Type B pancreatic cell (in vitro differentiated cells): ENCODE data around the gene PRKCB. TPM values are rescaled to one million over a fixed set of nuclear protein-coding genes. Genes with fewer than 3 reads are reported as not detected.

Experiments used
- DNase-seq: peaks from one replicate; pipeline ENCODE4 v3.0.0; 2021; ENCODE audit warnings: mixed read lengths; ENCODE audit not compliant: unreplicated experiment; ENCODE audit errors: extremely low spot score
- H3K27ac Mint-ChIP-seq: 2 replicates; pipeline ENCODE4 v1.8.0; 2021; ENCODE audit warnings: mild to moderate bottlenecking, mixed read lengths
- H3K27me3 Mint-ChIP-seq: 2 replicates; pipeline ENCODE4 v1.8.0; 2021; ENCODE audit warnings: mixed read lengths
- H3K36me3 Mint-ChIP-seq: 2 replicates; pipeline ENCODE4 v1.8.0; 2021; ENCODE audit warnings: mixed read lengths
- H3K4me1 Mint-ChIP-seq: one replicate; pipeline ENCODE4 v1.8.0; 2021; ENCODE audit warnings: mixed read lengths; ENCODE audit not compliant: unreplicated experiment
- H3K4me3 Mint-ChIP-seq: 2 replicates; pipeline ENCODE4 v1.8.0; 2021; ENCODE audit warnings: mild to moderate bottlenecking, mixed read lengths
- H3K9me3 Mint-ChIP-seq: 2 replicates; pipeline ENCODE4 v1.8.0; 2021; ENCODE audit warnings: mixed read lengths
- total RNA-seq: library from RNA; stranded (reverse); gene quantifications from 2 replicates; pipeline ENCODE4 v1.2.1, GENCODE V29; 2021; ENCODE audit warnings: low replicate concordance
- TF ChIP-seq, protein P1 (sequence below): fragments of 200-600 bp; sonication (generic); conservative IDR thresholded peaks from 2 replicates; pipeline ENCODE4 v1.5.0; 2021; ENCODE audit warnings: antibody characterized with exemption, mild to moderate bottlenecking

Gene PRKCB
- total RNA-seq, 1 donor from 2014 or later, result 10.2 TPM

DNA sequence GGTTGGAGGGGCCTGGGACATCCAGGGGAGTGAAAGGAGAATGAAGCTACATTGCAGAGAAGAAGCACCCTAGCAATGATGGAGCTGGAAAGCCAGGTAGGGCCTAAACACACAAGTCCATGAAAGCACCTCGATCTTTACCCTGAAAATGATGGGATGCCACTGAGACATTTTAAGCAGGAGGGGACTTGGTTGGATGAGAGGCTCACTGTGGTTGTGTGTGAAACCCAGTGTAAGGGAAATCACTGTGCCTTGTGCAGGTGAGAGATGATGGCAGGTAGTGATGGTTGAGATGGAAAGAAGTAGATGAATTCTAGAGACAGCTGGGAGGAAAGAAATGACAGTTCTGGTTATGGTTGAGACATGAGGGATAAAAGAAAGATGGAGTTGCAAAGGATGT lies 287.5 kb downstream of the PRKCB start:
- Mint-ChIP-seq H3K4me3 (no peak overlapping the region), H3K27ac (no peak overlapping the region), H3K36me3 (no peaks in the 10 kb centered on the region), H3K4me1 (no peaks in the 10 kb centered on the region), H3K27me3 (peaks cover 32% of the 10 kb centered on the region), H3K9me3 (no peaks in the 10 kb centered on the region)
- TF ChIP-seq, protein P1, sequence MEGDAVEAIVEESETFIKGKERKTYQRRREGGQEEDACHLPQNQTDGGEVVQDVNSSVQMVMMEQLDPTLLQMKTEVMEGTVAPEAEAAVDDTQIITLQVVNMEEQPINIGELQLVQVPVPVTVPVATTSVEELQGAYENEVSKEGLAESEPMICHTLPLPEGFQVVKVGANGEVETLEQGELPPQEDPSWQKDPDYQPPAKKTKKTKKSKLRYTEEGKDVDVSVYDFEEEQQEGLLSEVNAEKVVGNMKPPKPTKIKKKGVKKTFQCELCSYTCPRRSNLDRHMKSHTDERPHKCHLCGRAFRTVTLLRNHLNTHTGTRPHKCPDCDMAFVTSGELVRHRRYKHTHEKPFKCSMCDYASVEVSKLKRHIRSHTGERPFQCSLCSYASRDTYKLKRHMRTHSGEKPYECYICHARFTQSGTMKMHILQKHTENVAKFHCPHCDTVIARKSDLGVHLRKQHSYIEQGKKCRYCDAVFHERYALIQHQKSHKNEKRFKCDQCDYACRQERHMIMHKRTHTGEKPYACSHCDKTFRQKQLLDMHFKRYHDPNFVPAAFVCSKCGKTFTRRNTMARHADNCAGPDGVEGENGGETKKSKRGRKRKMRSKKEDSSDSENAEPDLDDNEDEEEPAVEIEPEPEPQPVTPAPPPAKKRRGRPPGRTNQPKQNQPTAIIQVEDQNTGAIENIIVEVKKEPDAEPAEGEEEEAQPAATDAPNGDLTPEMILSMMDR, result no peak
- no peak for DNase-seq

DNA sequence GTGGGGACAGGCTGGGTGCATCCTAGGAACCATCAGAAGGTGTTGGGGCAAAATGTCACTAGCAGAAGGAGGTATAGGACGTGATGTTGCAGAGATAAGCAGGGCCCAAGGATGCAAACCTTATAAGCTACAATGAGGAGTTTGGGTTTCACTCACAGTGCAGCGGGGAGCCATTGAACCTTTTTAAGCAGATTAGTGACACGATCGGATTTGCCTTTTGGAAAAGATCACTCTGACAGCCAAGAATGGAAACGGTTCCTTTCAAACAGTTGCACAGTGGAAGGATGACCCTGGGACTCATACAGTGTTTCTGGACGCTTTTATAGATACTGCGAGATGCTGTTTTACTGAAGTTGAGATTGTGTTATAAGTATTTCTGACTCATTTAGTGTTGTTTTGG lies 288.5 kb downstream of the PRKCB start:
- TF ChIP-seq, protein P1, result no peak
- Mint-ChIP-seq H3K27ac (no peak overlapping the region), H3K9me3 (no peaks in the 10 kb centered on the region), H3K27me3 (peaks cover 27% of the 10 kb centered on the region), H3K4me1 (no peaks in the 10 kb centered on the region), H3K36me3 (no peaks in the 10 kb centered on the region), H3K4me3 (no peak overlapping the region)
- no peak for DNase-seq

DNA sequence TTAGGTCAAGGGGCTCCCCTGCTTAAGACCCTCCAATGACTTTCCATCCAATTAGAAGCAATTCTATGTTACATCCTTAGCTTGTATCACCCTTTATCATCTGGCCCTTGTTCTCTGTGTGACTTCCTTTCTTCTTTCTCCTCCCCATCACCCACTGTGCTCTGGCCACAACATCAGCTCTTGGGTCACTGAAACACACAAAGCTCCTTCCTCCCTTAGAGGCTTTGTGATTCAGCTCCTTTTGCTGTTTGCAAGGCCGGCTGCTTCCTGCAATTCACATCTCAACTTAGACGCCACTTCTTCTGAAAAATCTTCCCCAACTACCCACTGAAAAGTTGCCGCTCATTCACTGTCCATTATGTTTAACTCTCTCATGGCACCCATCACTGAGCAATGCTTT lies 289.4 kb downstream of the PRKCB start:
- Mint-ChIP-seq H3K27me3 (peaks cover 22% of the 10 kb centered on the region), H3K36me3 (no peaks in the 10 kb centered on the region), H3K27ac (no peak overlapping the region), H3K4me3 (no peak overlapping the region), H3K4me1 (no peaks in the 10 kb centered on the region), H3K9me3 (no peaks in the 10 kb centered on the region)
- TF ChIP-seq, protein P1, result no peak
- no peak for DNase-seq

DNA sequence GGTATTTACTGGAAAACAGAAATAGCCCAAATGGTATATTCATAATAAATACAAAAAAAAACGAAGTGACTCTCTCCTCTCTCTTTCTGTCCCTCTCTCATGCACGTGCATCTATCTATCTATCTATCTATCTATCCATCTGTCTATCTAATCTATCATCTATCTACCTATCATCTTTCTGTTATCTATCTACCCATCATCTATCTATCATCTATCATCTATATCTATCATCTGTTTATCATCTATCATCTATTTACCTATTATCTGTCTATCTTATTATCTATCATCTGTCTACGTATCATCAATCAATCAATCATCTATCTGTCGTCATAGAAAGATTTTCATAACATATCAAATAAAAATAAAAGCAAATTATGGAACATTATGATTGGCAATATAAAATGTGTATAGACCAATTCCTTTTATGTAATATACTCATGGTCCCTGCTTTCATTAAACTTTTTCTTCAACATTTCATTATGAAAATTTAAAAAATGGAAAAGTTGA lies 293.7 kb downstream of the PRKCB start:
- no peak overlapping the region for H3K4me3 Mint-ChIP-seq
- no peaks in the 10 kb centered on the region for H3K4me1 Mint-ChIP-seq
- H3K36me3 Mint-ChIP-seq, result no peaks in the 10 kb centered on the region
- DNase-seq, result no peak
- no peaks in the 10 kb centered on the region for H3K9me3 Mint-ChIP-seq
- TF ChIP-seq, protein P1, result no peak
- H3K27me3 Mint-ChIP-seq, result peaks cover 12% of the 10 kb centered on the region
- no peak overlapping the region for H3K27ac Mint-ChIP-seq

DNA sequence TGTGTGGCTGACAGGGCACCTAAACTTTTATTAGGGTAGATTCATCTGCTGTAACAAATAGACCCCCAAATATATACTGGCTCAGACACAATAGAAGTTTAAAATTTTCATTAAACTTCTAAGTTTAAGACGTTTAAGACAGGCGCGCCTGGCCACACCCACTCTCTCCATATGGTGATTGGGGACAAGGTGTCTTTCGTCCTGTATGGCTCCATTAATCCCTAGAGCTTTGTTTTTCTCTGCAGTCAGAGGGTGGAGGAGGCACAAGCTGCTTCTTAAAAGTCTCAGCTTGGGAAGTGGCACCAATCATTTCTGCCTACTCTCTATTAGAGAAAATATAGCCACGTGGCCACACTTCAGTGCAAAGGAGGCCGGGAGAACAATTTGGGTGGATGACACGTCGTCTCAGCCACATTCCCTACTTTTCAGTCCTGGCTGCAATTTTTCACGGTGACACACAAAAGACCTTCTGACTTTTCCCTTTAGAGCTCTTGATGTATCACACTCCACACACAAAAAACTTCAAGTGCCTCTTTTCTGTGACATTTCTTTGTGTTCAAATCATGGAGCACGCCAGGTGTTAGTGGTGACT lies 294.8 kb downstream of the PRKCB start:
- TF ChIP-seq, protein P1, result no peak
- Mint-ChIP-seq H3K4me1 (no peaks in the 10 kb centered on the region), H3K27me3 (peaks cover 10% of the 10 kb centered on the region), H3K4me3 (no peak overlapping the region), H3K9me3 (no peaks in the 10 kb centered on the region), H3K36me3 (no peaks in the 10 kb centered on the region), H3K27ac (no peak overlapping the region)
- no peak for DNase-seq
